ENCODE results near the gene UBL7.

Gene UBL7

DNA sequence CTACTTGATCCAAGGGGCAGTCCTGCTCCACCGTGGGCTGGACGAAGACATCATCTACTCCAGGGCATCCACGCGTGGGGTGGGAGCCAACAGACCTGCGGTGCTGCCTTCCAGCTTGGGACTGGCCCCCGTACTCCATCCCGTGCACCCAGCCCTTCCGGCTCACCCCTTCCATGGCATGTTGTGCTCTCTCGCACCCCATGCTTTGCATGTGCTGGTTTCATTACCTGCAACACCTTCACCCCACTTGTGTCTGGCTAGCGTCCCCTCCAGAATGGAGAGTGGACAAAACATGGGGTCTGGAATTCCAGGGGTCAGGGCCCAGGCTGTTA lies 57.4 kb downstream of the UBL7 start:
- DNase-seq = no peak

DNA sequence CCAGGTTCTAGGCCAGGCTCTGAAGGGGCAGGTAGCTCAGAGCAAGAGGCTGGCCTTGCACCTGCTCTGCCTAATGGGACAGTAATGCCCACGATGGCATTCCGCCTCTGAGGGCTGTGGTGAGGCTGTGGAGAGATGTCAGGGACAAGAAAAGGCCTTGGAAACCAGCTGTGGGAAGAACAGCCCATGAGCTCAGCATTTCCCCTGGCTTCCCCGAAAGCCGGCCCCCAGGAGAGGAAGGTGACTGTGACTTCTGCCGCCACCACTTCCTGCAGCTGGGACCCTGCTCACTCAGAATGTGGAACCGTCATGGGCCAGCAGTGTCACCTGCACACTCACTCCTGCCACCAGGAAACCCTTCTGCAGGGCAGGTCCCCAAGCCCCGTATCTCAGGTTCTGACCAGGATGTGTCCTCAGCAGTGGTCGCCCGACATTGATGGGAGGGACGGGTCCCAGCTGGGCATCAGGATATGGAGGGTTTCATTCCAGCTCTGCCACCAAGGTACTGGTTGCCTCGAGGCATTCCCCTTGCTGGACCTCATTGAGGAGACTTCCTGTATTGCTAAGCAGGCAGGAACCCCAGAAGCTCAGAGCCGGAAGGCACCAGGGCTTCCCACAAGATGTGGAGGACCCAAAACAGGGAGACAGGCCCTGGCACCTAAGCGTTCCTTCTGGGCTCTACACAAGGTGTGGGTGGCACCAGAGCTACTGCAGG lies 57.9 kb downstream of the UBL7 start:
- DNase-seq = no peak

DNA sequence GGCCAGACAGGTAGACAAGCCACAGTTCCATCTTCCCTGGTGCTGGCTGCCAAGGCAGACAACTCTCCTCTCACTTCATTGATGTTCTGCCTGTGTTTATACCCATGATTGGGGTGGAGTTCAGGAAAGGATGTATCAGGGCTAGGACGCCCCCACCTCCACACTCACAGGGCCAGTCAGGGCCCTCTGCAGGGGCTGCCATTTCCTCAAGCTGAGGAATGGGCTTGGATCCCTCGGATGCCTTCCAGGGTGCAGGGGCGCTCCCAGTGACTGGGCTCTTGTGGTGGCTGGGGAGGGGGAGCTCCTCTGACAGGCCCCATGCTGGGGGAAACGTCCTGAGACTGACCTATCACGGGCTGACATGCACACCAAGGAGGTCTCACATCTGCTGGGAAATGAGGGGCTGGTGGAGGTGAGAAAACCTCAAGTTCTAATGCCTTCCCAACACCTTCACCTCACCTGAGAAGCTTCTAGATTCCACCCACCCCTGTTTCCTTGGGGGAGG lies 58.6 kb downstream of the UBL7 start:
- DNase-seq = no peak

DNA sequence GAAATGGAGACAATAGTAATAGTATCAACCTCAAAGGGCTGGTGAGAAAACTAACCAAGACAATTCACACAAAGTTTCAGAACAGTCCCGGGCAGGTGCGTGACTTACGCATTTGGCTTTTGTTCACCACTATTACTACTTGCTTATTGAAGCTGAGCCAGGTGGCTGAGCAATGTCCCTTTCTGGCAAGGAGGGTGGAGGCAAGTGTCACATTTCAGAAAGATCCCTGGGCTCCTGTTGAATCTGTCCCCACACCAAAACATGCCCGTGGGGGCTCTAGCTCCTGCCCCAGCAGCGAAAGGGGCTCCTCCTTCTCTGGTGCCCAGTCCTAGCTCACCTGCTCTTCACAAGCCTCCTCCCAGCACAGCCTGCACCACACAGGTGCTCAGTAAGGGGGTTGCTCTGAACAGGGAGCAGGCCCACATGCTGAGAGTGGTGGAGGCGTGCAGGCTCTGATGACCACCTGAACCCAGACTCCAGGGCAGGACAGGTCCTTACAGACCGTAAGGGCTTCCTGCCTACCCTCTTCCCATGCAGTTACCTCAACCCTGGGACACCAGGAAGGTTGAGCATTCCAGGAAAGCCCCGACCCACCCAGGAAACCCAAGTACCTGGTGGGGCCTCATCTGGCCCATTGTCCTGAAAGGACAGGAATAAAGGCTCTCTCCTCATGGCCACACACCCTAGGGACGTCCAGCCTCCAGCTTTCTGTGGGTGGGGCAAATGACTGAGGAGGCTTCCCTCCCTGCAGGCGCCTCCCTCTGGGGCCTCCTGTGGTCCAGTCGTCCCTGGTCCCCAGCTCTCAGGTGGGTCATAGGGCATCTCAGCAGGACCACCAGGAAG lies 59.8 kb downstream of the UBL7 start:
- no peak for DNase-seq

GRCh38 chr15:74400313-74400860 lies 60.6 kb downstream of the UBL7 start:
- DNase-seq = no peak

DNA sequence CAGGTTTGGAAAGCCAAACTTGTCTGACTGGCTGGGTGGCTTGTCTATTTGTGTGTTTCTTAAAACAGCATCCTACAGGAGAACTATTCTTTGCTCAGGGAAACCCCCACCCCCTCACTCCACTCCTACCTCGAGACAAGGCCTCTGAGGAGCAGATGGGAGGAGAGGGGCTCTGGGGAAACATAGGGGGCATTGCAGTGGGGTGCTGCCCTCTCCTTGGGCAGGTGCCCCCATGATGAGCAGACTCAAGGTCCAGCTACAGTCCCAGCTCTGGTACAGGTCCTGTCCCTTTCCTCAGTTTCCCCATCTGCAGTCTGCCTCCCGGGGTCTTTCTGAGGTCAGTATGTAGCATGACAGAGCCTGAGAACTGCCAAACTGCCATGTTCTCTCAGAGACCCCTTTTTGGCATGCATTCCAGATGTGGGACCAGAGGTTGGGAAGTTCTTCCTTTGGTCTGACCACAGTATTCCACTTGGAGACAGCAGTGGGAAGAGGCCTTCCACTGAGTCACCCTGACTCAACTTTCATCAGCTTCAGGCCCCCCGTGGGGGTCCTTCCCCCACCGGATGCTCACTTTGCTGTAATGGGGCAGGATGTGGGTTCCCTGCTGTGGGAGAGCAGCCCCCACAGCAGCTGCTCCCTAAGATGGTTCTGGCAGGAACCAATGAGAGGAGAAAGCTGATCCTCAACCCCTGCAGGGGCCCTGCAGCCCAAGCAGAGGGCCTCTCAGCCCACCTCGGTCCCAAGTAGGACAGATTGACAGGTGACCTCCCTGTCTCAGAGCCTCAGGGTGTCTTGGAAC lies 61.2 kb downstream of the UBL7 start:
- DNase-seq = no peak

DNA sequence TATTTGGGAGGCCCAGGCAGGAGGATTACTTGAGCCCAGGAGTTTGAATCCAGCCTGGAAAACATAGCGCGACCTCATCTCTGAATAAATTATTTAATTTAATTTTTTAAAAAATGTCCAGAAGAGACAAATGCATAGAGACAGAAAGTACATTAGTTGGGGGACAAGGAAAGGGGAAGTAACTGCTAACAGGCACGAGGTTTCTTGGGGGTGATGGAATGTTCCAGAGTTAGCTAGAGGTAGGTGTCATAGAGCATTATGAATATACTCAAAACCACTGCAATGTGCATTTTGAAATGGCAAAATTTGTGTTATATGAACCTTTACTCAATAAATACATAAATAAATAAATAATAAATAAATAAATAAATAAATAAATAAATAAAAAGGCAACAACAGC lies 61.9 kb downstream of the UBL7 start:
- DNase-seq = no peak

DNA sequence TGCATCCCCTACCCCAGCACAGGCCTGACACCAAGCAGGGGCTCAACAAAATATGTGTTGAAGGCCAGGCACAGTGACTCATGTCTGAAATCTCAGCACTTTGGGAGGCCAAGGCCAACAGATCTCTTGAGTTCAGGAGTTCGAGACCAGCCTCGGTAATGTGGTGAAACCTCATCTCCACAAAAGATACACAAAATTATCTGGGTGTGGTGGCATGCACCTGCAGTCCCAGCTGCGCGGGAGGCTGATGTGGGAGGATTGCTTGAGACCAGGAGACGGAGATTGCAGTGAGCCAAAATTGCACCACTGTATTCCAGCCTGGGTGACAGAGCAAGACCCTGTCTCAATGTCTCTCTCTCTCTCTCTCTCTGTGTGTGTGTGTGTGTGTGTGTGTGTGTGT lies 62.8 kb downstream of the UBL7 start:
- no peak for DNase-seq

DNA sequence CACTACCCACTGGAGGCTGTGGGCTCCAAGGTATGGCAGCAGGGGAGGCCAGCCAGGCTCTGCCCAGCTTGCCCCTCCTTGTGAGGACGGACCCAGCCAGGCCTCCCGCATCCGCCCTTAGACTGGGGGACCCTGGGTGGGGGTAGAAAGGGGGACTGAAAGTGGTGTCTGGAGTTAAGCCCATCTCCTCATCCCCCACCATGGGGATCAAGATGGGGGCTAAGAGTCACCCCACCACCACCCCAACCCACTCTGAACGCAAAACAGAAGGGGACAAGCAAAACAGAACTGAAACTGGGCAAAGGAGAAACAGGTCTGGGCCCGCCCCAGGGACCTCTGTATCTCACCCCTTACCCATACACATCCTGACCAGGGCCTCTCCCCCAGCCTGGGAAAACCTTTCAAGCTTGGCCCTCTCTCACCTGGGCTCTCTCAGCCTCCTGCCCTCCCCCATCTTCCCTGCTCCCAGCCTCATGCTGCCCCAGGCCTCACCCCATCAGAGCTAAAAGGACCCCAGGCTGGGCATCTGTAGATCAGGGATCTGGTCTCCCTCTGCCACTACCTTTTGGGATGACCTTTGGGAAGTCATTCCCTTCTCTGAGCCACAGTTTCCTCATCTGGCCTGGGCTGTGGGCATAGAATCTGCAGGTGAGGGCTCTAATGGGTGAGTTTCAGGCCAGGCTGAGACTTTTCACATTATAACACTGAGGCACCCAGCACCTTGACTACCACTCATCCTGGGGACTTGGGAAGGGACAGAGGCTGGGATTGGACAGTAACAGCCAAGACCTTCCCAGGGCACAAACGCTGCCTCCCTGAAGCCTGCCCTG lies 63.5 kb downstream of the UBL7 start:
- no peak for DNase-seq

DNA sequence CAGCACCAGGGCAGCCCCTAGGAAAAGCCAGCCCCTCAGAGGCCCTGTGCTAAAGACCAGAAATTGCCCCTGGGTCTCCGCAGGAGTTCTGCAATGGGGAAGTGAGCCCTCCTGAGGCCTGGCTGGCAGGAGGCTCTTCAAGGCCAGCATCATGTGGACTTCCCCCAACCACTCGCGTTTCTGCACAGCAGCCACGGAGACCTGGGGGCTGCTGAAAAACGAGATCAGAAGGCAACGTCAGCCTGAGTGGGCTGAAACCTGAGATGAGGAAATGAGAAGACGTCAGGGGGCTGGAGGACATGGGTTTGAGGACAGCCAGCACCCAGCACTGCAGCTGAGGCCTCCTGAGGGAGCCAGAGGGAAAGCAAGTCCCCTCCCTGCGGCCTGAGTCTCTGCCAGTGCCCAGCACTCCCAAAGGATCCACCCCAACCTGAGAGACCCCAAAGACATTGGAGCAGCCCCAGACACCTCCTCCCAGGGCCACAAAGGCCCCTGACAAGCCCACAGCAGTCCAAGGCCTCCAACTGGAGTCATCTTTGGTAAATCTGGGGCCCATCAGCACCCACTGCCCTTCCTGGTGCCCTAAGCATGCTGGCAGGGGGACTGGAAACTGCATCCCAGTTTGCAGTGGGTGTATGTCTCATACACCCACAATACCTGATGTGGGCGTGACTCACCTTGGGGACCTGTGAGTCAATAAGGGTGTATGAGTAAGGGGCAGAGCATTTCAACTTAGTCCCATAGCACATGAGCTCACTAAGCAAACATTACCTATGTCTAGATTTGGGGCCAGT lies 64.3 kb downstream of the UBL7 start:
- no peak for DNase-seq

DNA sequence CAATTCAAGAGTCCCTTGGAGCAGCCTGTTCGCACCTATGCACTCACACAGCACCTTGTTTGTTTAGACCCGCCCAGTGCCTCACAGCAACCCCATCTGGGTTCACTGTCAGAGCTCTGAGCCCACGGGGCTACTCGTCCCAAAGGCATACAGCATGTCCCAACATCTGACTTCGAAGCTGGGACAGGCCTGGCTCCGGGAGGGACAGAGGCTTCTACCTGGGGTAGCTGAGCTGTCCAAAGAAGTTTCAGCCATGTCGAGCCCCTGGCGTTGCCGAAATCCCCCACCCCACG lies 64.9 kb downstream of the UBL7 start:
- no peak for DNase-seq
